GM23338 (cell line): ENCODE results near the gene ZNF549.

Source experiments
- CREB1 ChIP-seq: fragments of 250-450 bp; sonication (Bioruptor Pico); IDR thresholded peaks from 2 replicates; pipeline ENCODE4 v1.5.0; 2020; ENCODE audit warnings: low read depth, mild to moderate bottlenecking, moderate library complexity
- CTCF ChIP-seq, 2 experiments: fragments of 200-600 bp in 1 of 2; sonication (generic) in 1 of 2; conservative IDR thresholded peaks; 2 replicates each; pipeline versions ENCODE4 v1.5.1 to v1.6.1; 2016 to 2017; ENCODE audit warnings: antibody characterized with exemption in 2 of 2, low read depth in 2 of 2, mild to moderate bottlenecking in 2 of 2, moderate library complexity in 1 of 2
- EZH2 ChIP-seq: fragments of 200-600 bp; sonication (generic); IDR thresholded peaks from one replicate; pipeline ENCODE4 v1.8.0; 2017; ENCODE audit warnings: antibody characterized with exemption, mild to moderate bottlenecking, low read depth; ENCODE audit not compliant: unreplicated experiment
- EZH2phosphoT487 ChIP-seq: fragments of 200-600 bp; sonication (generic); IDR thresholded peaks from one replicate; pipeline ENCODE4 v1.8.1; 2018; ENCODE audit warnings: antibody characterized with exemption; ENCODE audit not compliant: unreplicated experiment
- POLR2AphosphoS5 ChIP-seq: IDR thresholded peaks from 2 replicates; pipeline ENCODE4 v1.6.1; 2016; ENCODE audit warnings: antibody characterized with exemption, low read depth
- TF ChIP-seq, protein P1 (sequence below): IDR thresholded peaks from 2 replicates; pipeline ENCODE4 v1.6.1; 2016; ENCODE audit warnings: antibody characterized with exemption
- TF ChIP-seq, protein P2 (sequence below): IDR thresholded peaks from one replicate; pipeline ENCODE4 v1.6.1; 2018; ENCODE audit warnings: antibody characterized with exemption; ENCODE audit not compliant: unreplicated experiment

- TF ChIP-seq CTCF (conservative IDR thresholded peaks at IDR 0.05; ENCODE audit: low read depth in 2 of 2) (peak; percentile 7 to 43; a peak in 2 of 4 replicates), EZH2 (no peak), CREB1 (CRISPR knock-in tag) (no peak), POLR2AphosphoS5 (no peak), EZH2phosphoT487 (no peak)
- TF ChIP-seq, protein P1, sequence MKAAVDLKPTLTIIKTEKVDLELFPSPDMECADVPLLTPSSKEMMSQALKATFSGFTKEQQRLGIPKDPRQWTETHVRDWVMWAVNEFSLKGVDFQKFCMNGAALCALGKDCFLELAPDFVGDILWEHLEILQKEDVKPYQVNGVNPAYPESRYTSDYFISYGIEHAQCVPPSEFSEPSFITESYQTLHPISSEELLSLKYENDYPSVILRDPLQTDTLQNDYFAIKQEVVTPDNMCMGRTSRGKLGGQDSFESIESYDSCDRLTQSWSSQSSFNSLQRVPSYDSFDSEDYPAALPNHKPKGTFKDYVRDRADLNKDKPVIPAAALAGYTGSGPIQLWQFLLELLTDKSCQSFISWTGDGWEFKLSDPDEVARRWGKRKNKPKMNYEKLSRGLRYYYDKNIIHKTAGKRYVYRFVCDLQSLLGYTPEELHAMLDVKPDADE: no peak
- TF ChIP-seq, protein P2, sequence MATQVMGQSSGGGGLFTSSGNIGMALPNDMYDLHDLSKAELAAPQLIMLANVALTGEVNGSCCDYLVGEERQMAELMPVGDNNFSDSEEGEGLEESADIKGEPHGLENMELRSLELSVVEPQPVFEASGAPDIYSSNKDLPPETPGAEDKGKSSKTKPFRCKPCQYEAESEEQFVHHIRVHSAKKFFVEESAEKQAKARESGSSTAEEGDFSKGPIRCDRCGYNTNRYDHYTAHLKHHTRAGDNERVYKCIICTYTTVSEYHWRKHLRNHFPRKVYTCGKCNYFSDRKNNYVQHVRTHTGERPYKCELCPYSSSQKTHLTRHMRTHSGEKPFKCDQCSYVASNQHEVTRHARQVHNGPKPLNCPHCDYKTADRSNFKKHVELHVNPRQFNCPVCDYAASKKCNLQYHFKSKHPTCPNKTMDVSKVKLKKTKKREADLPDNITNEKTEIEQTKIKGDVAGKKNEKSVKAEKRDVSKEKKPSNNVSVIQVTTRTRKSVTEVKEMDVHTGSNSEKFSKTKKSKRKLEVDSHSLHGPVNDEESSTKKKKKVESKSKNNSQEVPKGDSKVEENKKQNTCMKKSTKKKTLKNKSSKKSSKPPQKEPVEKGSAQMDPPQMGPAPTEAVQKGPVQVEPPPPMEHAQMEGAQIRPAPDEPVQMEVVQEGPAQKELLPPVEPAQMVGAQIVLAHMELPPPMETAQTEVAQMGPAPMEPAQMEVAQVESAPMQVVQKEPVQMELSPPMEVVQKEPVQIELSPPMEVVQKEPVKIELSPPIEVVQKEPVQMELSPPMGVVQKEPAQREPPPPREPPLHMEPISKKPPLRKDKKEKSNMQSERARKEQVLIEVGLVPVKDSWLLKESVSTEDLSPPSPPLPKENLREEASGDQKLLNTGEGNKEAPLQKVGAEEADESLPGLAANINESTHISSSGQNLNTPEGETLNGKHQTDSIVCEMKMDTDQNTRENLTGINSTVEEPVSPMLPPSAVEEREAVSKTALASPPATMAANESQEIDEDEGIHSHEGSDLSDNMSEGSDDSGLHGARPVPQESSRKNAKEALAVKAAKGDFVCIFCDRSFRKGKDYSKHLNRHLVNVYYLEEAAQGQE: no peak
These were observed 31.4 kb downstream of the ZNF549 start for GRCh38 chr19:57558525-57558924.
